ENCODE results near the gene RPS3A. TPM values are rescaled to one million over a fixed set of nuclear protein-coding genes. Genes with fewer than 3 reads are reported as not detected.

The RPS3A gene
- total and polyA plus RNA-seq, 2 of the 13 experiments (the other 11 are each of a cell fraction or from before 2014, with no cell fraction given): 3,332 to 3,626 TPM

DNA sequence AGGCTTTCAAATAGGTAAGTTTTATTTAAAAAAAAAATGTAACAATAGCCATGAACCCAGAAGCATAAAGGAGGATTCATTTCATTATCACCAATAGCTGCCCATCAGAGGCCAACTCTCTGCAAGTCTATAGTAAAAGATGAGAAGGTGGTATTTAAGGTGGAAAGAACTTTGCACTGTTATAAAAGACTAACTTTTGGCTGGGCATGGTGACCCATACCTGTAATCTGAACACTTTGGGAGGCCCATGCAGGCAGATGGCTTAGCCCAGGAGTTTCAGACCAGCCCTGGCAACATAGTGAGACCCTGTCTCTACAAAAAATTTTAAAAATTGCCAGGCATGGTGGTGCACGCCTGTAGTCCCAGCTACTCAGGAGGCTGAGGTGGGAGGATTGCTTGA lies 43.3 kb downstream of the RPS3A start:
- Histone ChIP-seq H3K27me3 (ENCODE audit: control insufficient read depth in 1 of 2, insufficient read depth in 2 of 2, low read length in 2 of 2) (no peaks in the 10 kb centered on the region), H3K9me3 (ENCODE audit: low read length) (no peaks in the 10 kb centered on the region), H4K20me1 (ENCODE audit: insufficient read depth, low read length) (no peaks in the 10 kb centered on the region), H3K4me2 (ENCODE audit: low read depth, low read length) (no peak overlapping the region), H3K36me3 (replicated peaks in 1 of 2; ENCODE audit: control insufficient read depth in 1 of 2, insufficient read depth in 2 of 2, low read length in 2 of 2) (peaks cover 23 to 78% of the 10 kb centered on the region in 2 experiments), H2AFZ (ENCODE audit: low read length) (no peak overlapping the region), H3K27ac (ENCODE audit: extremely low read length, insufficient read depth, low read length) (no peak overlapping the region), H3K4me3 (replicated peaks in 1 of 3; ENCODE audit: insufficient read depth in 1 of 3, low read depth in 2 of 3, low read length in 3 of 3) (no peak overlapping the region), H3K9ac (ENCODE audit: insufficient read depth, low read depth, low read length) (no peak overlapping the region), H3K4me1 (ENCODE audit: insufficient read depth, low read length) (peaks cover 22% of the 10 kb centered on the region; the same call in 1 of the 2 replicates), H3K79me2 (ENCODE audit: insufficient read depth, low read length) (no peaks in the 10 kb centered on the region)
- ATAC-seq (no peak; the same call in 2 of the 3 replicates), DNase-seq (ENCODE audit: low spot score) (no peak), FAIRE-seq (peak; percentile 28)
- CTCF ChIA-PET (ENCODE audit: low intra/inter-chr PET ratio, low total read pairs): no interaction called here
- BruUV-seq (replicated peaks): no TSS peak
- in situ Hi-C loops (cut with HindIII; ENCODE audit: extremely low pct_ligation_motif_present, low pct_unique_long_range_greater_than_20kb) (no loop called here), intact Hi-C loops (cut with micrococcal nuclease; ENCODE audit: unreplicated experiment) (no loop called here)
- POLR2A ChIA-PET: no interaction called here
- TF ChIP-seq, protein P1, sequence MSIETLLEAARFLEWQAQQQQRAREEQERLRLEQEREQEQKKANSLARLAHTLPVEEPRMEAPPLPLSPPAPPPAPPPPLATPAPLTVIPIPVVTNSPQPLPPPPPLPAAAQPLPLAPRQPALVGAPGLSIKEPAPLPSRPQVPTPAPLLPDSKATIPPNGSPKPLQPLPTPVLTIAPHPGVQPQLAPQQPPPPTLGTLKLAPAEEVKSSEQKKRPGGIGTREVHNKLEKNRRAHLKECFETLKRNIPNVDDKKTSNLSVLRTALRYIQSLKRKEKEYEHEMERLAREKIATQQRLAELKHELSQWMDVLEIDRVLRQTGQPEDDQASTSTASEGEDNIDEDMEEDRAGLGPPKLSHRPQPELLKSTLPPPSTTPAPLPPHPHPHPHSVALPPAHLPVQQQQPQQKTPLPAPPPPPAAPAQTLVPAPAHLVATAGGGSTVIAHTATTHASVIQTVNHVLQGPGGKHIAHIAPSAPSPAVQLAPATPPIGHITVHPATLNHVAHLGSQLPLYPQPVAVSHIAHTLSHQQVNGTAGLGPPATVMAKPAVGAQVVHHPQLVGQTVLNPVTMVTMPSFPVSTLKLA (IDR thresholded peaks at IDR 0.05): no peak
- TF ChIP-seq GABPA (IDR thresholded peaks at IDR 0.05; ENCODE audit: low read depth, low read length) (no peak), GABPA (CRISPR knock-in tag; IDR thresholded peaks at IDR 0.05; ENCODE audit: low read depth) (no peak), RBFOX2 (IDR thresholded peaks at IDR 0.05; ENCODE audit: low read depth, low read length) (no peak), ZNF546 (CRISPR knock-in tag; conservative IDR thresholded peaks at IDR 0.05) (no peak)
- 100% methylated on average over 1 of the region's 1 CpG for WGBS (ENCODE audit: low lambda C conversion rate)

DNA sequence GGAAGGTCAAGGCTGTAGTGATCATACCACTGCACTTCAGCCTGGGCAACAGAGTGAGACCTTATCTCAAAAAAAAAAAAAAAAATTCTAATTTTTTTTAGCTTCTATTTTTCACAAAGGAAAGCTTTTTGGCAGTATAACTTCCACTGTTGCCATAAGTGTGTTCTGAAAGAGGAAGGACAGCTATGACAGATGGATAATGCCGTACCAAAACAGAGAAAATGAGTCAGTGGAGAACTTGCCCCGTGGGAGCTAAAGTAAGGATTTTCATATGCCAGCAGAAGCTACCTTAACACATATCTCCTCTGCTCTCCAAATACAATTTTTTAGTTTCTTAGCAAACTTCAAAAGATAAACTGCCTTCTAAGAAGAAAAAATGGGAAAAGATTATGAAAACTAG lies 43.7 kb downstream of the RPS3A start:
- ATAC-seq: no peak
- ChIA-PET CTCF (ENCODE audit: low intra/inter-chr PET ratio, low total read pairs) (no interaction called here), POLR2A (no interaction called here)
- H3K27ac ChIP-seq (ENCODE audit: extremely low read length, insufficient read depth, low read length): no peak overlapping the region
- no peak for FAIRE-seq
- H3K9me3 ChIP-seq (ENCODE audit: low read length): no peaks in the 10 kb centered on the region
- no peak for DNase-seq (ENCODE audit: low spot score)
- WGBS (ENCODE audit: low lambda C conversion rate): 100% methylated on average over 2 of the region's 2 CpGs
- no peaks in the 10 kb centered on the region for H3K27me3 ChIP-seq (ENCODE audit: control insufficient read depth in 1 of 2, insufficient read depth in 2 of 2, low read length in 2 of 2)
- in situ Hi-C loops (cut with HindIII; ENCODE audit: extremely low pct_ligation_motif_present, low pct_unique_long_range_greater_than_20kb): no loop called here
- H3K9ac ChIP-seq (ENCODE audit: insufficient read depth, low read depth, low read length): no peak overlapping the region
- H3K36me3 ChIP-seq (replicated peaks in 1 of 2; ENCODE audit: control insufficient read depth in 1 of 2, insufficient read depth in 2 of 2, low read length in 2 of 2): peaks cover 26 to 81% of the 10 kb centered on the region in 2 experiments
- H3K79me2 ChIP-seq (ENCODE audit: insufficient read depth, low read length): no peaks in the 10 kb centered on the region
- H4K20me1 ChIP-seq (ENCODE audit: insufficient read depth, low read length): no peaks in the 10 kb centered on the region
- no TSS peak for BruUV-seq (replicated peaks)
- H3K4me2 ChIP-seq (ENCODE audit: low read depth, low read length): no peak overlapping the region
- intact Hi-C loops (cut with micrococcal nuclease; ENCODE audit: unreplicated experiment): no loop called here
- H3K4me3 ChIP-seq (replicated peaks in 1 of 3; ENCODE audit: insufficient read depth in 1 of 3, low read depth in 2 of 3, low read length in 3 of 3): no peak overlapping the region
- no peak overlapping the region for H2AFZ ChIP-seq (ENCODE audit: low read length)
- H3K4me1 ChIP-seq (ENCODE audit: insufficient read depth, low read length): peaks cover 22% of the 10 kb centered on the region; the same call in 1 of the 2 replicates
- TF ChIP-seq TBX2 (CRISPR knock-in tag; IDR thresholded peaks at IDR 0.05; ENCODE audit: borderline replicate concordance) (no peak), MTA1 (CRISPR knock-in tag; IDR thresholded peaks at IDR 0.05; ENCODE audit: borderline replicate concordance) (no peak), ZC3H4 (CRISPR knock-in tag; IDR thresholded peaks at IDR 0.05; ENCODE audit: borderline replicate concordance) (no peak), PRMT3 (CRISPR knock-in tag; IDR thresholded peaks at IDR 0.05; ENCODE audit: borderline replicate concordance, low read depth) (no peak), ZNF563 (CRISPR knock-in tag; IDR thresholded peaks at IDR 0.05) (no peak), MTF2 (CRISPR knock-in tag; IDR thresholded peaks at IDR 0.05; ENCODE audit: borderline replicate concordance) (no peak), CCDC6 (CRISPR knock-in tag; IDR thresholded peaks at IDR 0.05) (no peak), ARNTL (CRISPR knock-in tag; IDR thresholded peaks at IDR 0.05) (no peak)
- TF ChIP-seq, protein P2, sequence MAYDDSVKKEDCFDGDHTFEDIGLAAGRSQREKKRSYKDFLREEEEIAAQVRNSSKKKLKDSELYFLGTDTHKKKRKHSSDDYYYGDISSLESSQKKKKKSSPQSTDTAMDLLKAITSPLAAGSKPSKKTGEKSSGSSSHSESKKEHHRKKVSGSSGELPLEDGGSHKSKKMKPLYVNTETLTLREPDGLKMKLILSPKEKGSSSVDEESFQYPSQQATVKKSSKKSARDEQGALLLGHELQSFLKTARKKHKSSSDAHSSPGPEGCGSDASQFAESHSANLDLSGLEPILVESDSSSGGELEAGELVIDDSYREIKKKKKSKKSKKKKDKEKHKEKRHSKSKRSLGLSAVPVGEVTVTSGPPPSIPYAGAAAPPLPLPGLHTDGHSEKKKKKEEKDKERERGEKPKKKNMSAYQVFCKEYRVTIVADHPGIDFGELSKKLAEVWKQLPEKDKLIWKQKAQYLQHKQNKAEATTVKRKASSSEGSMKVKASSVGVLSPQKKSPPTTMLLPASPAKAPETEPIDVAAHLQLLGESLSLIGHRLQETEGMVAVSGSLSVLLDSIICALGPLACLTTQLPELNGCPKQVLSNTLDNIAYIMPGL (CRISPR knock-in tag; IDR thresholded peaks at IDR 0.05; ENCODE audit: borderline replicate concordance in 1 of 2, low read depth in 1 of 2): no peak
- TF ChIP-seq, protein P3, sequence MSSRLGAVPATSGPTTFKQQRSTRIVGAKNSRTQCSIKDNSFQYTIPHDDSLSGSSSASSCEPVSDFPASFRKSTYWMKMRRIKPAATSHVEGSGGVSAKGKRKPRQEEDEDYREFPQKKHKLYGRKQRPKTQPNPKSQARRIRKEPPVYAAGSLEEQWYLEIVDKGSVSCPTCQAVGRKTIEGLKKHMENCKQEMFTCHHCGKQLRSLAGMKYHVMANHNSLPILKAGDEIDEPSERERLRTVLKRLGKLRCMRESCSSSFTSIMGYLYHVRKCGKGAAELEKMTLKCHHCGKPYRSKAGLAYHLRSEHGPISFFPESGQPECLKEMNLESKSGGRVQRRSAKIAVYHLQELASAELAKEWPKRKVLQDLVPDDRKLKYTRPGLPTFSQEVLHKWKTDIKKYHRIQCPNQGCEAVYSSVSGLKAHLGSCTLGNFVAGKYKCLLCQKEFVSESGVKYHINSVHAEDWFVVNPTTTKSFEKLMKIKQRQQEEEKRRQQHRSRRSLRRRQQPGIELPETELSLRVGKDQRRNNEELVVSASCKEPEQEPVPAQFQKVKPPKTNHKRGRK (CRISPR knock-in tag; IDR thresholded peaks at IDR 0.05): no peak
